GM10248 (cell line): ENCODE results near the gene CTR9.

Source experiments
- CTCF ChIA-PET: fragments of 300-600 bp; sonication (Branson Sonifier 250); formaldehyde crosslinking; extraction: SDS; loops from one replicate; lab custom pipeline; 2021; ENCODE audit warnings: antibody characterized with exemption; lab: Yijun Ruan, JAX
- POLR2A ChIA-PET: fragments of 350-650 bp; sonication (Branson Sonifier 250); formaldehyde crosslinking; extraction: SDS; loops from one replicate; lab custom pipeline; 2020; ENCODE audit warnings: antibody characterized with exemption; lab: Yijun Ruan, JAX
- DNase-seq: peaks from one replicate; pipeline ENCODE4 v3.0.0; 2012; ENCODE audit errors: extremely low spot score
- TF ChIP-seq, protein P1 (sequence below): IDR thresholded peaks from 2 replicates; pipeline ENCODE4 v1.5.1; 2012; ENCODE audit warnings: mild to moderate bottlenecking, low read depth; ENCODE audit errors: extremely low read depth, missing control alignments, control extremely low read depth

The CTR9 gene

DNA sequence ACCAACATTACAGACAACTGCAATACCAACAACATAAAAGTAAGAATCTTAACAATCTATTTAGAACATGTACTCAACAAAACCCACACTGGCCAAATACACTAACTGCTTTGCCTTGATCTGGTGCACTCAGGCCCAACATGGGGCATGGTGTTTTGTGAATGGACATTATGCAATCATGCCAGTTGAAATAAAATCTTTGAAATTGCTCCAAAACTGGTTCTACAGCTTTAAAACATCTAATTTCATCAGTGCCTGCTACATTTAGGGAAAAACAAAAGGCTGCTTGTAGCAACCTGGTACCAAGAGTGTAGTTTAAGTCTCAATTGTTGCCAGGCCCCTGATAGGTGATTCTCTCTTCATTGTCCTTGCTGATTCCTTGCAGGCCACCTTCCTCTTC, 3.3 kb upstream of the CTR9 start:
- TF ChIP-seq, protein P1, sequence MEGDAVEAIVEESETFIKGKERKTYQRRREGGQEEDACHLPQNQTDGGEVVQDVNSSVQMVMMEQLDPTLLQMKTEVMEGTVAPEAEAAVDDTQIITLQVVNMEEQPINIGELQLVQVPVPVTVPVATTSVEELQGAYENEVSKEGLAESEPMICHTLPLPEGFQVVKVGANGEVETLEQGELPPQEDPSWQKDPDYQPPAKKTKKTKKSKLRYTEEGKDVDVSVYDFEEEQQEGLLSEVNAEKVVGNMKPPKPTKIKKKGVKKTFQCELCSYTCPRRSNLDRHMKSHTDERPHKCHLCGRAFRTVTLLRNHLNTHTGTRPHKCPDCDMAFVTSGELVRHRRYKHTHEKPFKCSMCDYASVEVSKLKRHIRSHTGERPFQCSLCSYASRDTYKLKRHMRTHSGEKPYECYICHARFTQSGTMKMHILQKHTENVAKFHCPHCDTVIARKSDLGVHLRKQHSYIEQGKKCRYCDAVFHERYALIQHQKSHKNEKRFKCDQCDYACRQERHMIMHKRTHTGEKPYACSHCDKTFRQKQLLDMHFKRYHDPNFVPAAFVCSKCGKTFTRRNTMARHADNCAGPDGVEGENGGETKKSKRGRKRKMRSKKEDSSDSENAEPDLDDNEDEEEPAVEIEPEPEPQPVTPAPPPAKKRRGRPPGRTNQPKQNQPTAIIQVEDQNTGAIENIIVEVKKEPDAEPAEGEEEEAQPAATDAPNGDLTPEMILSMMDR: no peak
- CTCF ChIA-PET: interaction anchor here (1.0 to 1.7 kb wide), 3 partner anchors 23 to 90 kb away, joined by 3 to 5 read pairs (median 3); no protein-coding TSS in a partner anchor
- POLR2A ChIA-PET: no interaction called here
- DNase-seq: no peak

DNA sequence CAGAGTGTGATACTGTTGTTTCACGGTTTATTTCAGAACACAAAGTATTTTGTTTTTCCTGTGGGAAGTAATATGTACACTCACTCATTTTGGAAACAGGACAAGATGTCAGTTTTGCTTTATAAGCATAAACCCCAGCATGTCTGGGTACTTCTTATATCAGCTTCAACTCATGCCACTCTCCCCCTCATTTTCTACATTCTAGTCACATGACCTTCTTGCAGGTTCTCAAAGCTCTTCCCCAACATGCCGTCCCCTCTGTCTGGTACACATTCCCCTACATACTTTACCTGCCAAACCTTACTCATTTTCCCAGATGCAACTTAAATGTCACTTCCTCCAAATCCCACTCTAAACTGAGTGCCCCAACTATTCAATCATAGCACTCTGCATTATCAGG, 1.6 kb upstream of the CTR9 start:
- TF ChIP-seq, protein P1: no peak
- ChIA-PET POLR2A (no interaction called here), CTCF (no interaction called here)
- no peak for DNase-seq

DNA sequence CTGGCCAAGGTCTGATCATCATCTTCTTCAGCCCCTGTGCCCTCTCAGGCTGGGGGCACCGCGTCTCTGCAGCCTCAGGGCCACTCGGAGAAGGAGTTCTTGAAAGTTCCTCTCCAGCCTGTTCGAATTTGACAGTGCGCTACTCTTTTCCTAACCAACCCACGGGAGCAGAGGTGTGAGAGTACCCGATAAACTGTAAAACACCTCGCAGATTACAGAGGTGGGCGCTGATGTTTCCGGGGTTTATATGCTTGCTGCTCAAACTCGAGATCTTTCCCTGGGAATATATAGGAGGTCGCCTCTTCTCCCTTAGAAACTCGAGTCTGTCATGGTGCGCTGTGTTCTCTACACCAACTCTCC, 515 bp downstream of the CTR9 start:
- ChIA-PET CTCF (interaction anchor here (0.8 to 1.1 kb wide), 7 partner anchors 10 to 345 kb away, joined by 3 to 6 read pairs (median 4); no protein-coding TSS in a partner anchor), POLR2A (interaction anchor here (0.9 to 1.1 kb wide), 4 partner anchors 10 to 57 kb away, joined by 3 to 5 read pairs (median 4); partner anchors contain the start of gene EIF4G2)
- TF ChIP-seq, protein P1: no peak
- DNase-seq: no peak

DNA sequence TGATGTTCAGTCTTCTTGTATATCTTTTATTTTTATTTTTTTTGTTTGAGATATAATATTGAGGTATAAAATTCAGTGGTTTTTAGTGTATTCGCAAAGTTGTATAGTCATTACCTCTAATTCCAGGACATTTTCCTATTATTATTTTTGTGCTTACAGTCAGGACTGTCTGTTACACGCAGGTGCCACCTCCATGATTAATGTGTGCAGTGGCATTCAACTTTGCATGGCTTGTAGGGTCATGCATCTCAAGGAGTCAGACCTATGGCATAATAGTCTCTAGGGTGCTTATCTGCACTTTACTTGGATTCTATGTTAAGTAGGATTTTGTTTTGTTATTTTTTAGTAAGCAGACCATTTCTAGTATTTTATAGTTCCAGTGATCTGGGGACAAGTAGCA, 1.0 kb downstream of the CTR9 start:
- no peak for DNase-seq
- TF ChIP-seq, protein P1: no peak
- POLR2A ChIA-PET: interaction anchor here (0.9 kb wide), 1 partner anchor 57 kb away, joined by 9 read pairs; the partner anchor contains the start of gene EIF4G2
- CTCF ChIA-PET: no interaction called here

DNA sequence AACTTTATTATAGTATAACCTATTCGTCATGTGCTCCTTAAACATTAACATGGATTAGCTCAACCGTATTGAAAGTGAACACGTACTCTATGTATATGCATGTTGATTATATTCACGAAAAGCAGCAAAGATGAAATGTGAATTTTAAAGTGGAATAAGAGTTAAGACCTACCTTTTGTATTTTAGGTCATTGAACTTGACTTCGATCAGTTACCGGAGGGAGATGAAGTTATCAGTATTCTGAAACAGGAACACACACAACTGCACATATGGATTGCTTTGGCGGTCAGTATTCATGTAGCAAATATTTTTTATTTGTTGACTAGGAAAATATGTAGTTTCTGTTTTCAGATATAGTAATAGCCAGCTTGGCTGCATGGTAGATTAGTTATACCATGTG, 1.4 kb downstream of the CTR9 start:
- ChIA-PET CTCF (interaction anchor here (1.0 kb wide), 2 partner anchors 17 to 19 kb away, joined by 3 to 5 read pairs; no protein-coding TSS in a partner anchor), POLR2A (interaction anchor here (0.9 kb wide), 1 partner anchor 56 kb away, joined by 9 read pairs; the partner anchor contains the start of gene EIF4G2)
- TF ChIP-seq, protein P1: no peak
- DNase-seq: no peak

DNA sequence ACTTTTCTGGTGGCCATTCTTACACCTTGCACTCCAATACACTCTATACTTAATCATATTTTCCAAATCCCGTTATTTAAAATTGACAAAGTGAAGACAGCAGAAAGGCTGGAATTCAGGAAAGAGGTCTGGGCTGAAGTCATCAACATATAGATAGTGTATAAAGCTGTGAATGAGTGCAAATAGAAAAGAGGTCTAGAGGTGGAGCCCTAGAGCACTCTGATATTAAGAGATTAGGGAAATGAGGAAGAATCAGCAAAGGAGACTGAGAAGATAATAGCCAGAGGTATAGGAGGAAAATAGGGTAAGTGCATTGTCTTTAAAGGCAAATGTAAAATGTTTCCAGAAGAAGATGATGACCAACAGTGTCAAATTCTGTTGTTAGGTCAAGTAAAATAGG, 7.9 kb downstream of the CTR9 start:
- TF ChIP-seq, protein P1: no peak
- no peak for DNase-seq
- POLR2A ChIA-PET: no interaction called here
- CTCF ChIA-PET: interaction anchor here (5.9 kb wide), 1 partner anchor 11 kb away, joined by 41 read pairs; no protein-coding TSS in a partner anchor
